B cell (primary cell): Measurements from ENCODE around the gene LCE3C. TPM values are rescaled to one million over a fixed set of nuclear protein-coding genes. Genes with fewer than 3 reads are reported as not detected.
"Not testable (repeated sequence)": the region's sequence is repeated elsewhere in the genome, so short reads cannot be mapped to it uniquely, and the experiment has no call there.

ENCODE experiments used
- ATAC-seq: fragments of 200-7000 bp; cut with Tn5 transposase; one replicate; pipeline ENCODE4 v1.10.0; 2021; ENCODE audit warnings: low read depth, mild to moderate bottlenecking, moderate number of reproducible peaks, moderate library complexity
- CTCF ChIA-PET: fragments of 350-600 bp; sonication (Branson Sonifier 250); formaldehyde crosslinking; loops from one replicate; lab custom pipeline; 2021; ENCODE audit warnings: antibody characterized with exemption, inconsistent platforms; lab: Charles Lee
- POLR2A ChIA-PET: fragments of 350-600 bp; sonication (Branson Sonifier 250); formaldehyde crosslinking; loops from one replicate; lab custom pipeline; 2021; ENCODE audit warnings: antibody characterized with exemption; lab: Charles Lee
- DNase-seq: peaks from one replicate; pipeline ENCODE4 v3.0.0; 2013
- H2AFZ ChIP-seq: 2 replicates; pipeline ENCODE4 v1.6.1; 2012; ENCODE audit warnings: mild to moderate bottlenecking, low read depth, low read length; ENCODE audit not compliant: insufficient read depth, poor library complexity, severe bottlenecking
- H3K27ac ChIP-seq, 2 donors: 1 replicate in 1 of 2; 2 replicates in 1 of 2; pipeline ENCODE4 v1.5.1; 2012 to 2013; ENCODE audit warnings: low read length in 2 of 2, mild to moderate bottlenecking in 2 of 2, moderate library complexity in 1 of 2
- H3K27me3 ChIP-seq, 4 experiments: fragments of 200-600 bp in 1 of 4; sonication (generic) in 1 of 4; replicated peaks in 1 of 4; 1 replicate in 2 of 4; 2 replicates in 2 of 4; pipeline versions ENCODE4 v1.6.1 to v1.7.0; 2013 to 2016; ENCODE audit warnings: low read length in 3 of 4, mild to moderate bottlenecking in 2 of 4, mixed read lengths in 1 of 4, moderate library complexity in 1 of 4; ENCODE audit not compliant: insufficient read depth in 4 of 4, control insufficient read depth in 3 of 4; ENCODE audit errors: control extremely low read depth in 1 of 4
- H3K36me3 ChIP-seq, 2 experiments: replicated peaks in 1 of 2; 1 replicate in 1 of 2; 2 replicates in 1 of 2; pipeline versions ENCODE4 v1.6.1 to v1.7.1; 2013; ENCODE audit warnings: low read length in 1 of 2; ENCODE audit not compliant: insufficient read depth in 2 of 2, control insufficient read depth in 1 of 2; ENCODE audit errors: control extremely low read depth in 1 of 2, extremely low read depth in 1 of 2
- H3K4me1 ChIP-seq, 2 donors: fragments of 200-600 bp in 1 of 2; sonication (generic) in 1 of 2; 1 replicate in 1 of 2; 2 replicates in 1 of 2; pipeline versions ENCODE4 v1.5.1 to v1.6.1; 2013 to 2017; ENCODE audit warnings: low read length in 2 of 2; ENCODE audit not compliant: control insufficient read depth in 2 of 2, insufficient read depth in 2 of 2
- H3K4me2 ChIP-seq: replicated peaks from 2 replicates; pipeline ENCODE3; 2012; ENCODE audit warnings: mild to moderate bottlenecking, low read depth, low read length; ENCODE audit not compliant: poor library complexity, severe bottlenecking
- H3K4me3 ChIP-seq, 5 experiments: fragments of 200-600 bp in 1 of 5; sonication (generic) in 1 of 5; 1 replicate in 3 of 5; 2 replicates in 2 of 5; pipeline versions ENCODE4 v1.5.1 to v1.7.0; 2011 to 2016; ENCODE audit warnings: low read length in 4 of 5, mild to moderate bottlenecking in 4 of 5, low read depth in 2 of 5, control low read depth in 1 of 5, moderate library complexity in 1 of 5; ENCODE audit not compliant: insufficient read depth in 1 of 5; ENCODE audit errors: control extremely low read depth in 1 of 5, extremely low read depth in 1 of 5
- H3K79me2 ChIP-seq: fragments of 200-600 bp; sonication (generic); one replicate; pipeline ENCODE4 v1.6.0; 2016; ENCODE audit warnings: low read length; ENCODE audit not compliant: control insufficient read depth, insufficient read depth
- H3K9ac ChIP-seq: fragments of 200-600 bp; sonication (generic); 2 replicates; pipeline ENCODE4 v1.6.1; 2017; ENCODE audit warnings: mild to moderate bottlenecking, low read length, moderate library complexity
- H3K9me3 ChIP-seq, 3 donors: one replicate each; pipeline versions ENCODE4 v1.6.1 to v1.7.1; 2013; ENCODE audit warnings: low read length in 2 of 3; ENCODE audit not compliant: control insufficient read depth in 2 of 3, insufficient read depth in 1 of 3; ENCODE audit errors: control extremely low read depth in 1 of 3
- H4K20me1 ChIP-seq: 2 replicates; pipeline ENCODE4 v1.6.0; 2012; ENCODE audit warnings: mild to moderate bottlenecking, low read length; ENCODE audit not compliant: insufficient read depth, control insufficient read depth, poor library complexity, severe bottlenecking
- H3K27ac Mint-ChIP-seq: one replicate; pipeline ENCODE4 v1.8.0; 2021; ENCODE audit warnings: mixed read lengths
- H3K27me3 Mint-ChIP-seq: one replicate; pipeline ENCODE4 v1.8.0; 2021; ENCODE audit warnings: mixed read lengths
- H3K4me1 Mint-ChIP-seq: one replicate; pipeline ENCODE4 v1.8.0; 2021; ENCODE audit warnings: mixed read lengths
- H3K4me3 Mint-ChIP-seq: one replicate; pipeline ENCODE4 v1.8.0; 2021; ENCODE audit warnings: mixed read lengths
- H3K9me3 Mint-ChIP-seq: one replicate; pipeline ENCODE4 v1.8.0; 2022; ENCODE audit warnings: mixed read lengths; ENCODE audit not compliant: insufficient read depth
- EZH2 ChIP-seq: IDR thresholded peaks from 2 replicates; pipeline ENCODE4 v1.6.1; 2012; ENCODE audit warnings: borderline replicate concordance, low read depth, mild to moderate bottlenecking, moderate library complexity, low read length; ENCODE audit not compliant: insufficient read depth, poor library complexity, severe bottlenecking
- WGBS: methylation state at CpG from one replicate; pipeline ENCODE4 v1.1.5; 2013; ENCODE audit warnings: missing lambda C conversion rate; ENCODE audit not compliant: insufficient coverage; 5-methylcytosine and 5-hydroxymethylcytosine counted together
- intact Hi-C: fragments of 100-400 bp; cut with micrococcal nuclease; formaldehyde crosslinking; loops from one replicate; pipeline ENCODE4 v1.10.0; 2022
- polyA plus RNA-seq: library from polyadenylated mRNA; depleted of rRNA; stranded (reverse); fragments of >200 nt; gene quantifications from 2 replicates; pipeline ENCODE4 v1.2.3, GENCODE V29; 2012
- total RNA-seq, 2 donors: library from RNA; stranded (reverse); fragments of 120-200 nt in 1 of 2; gene quantifications; 1 replicate in 1 of 2; 2 replicates in 1 of 2; pipeline versions ENCODE4 v1.2.3 to v1.2.4, GENCODE V29; 2013 to 2022
- TF ChIP-seq, protein P1 (sequence below): fragments of 200-600 bp; IDR thresholded peaks from one replicate; pipeline ENCODE4 v1.8.0; 2022; ENCODE audit warnings: antibody characterized with exemption, mild to moderate bottlenecking

The LCE3C gene
- total and polyA plus RNA-seq, 2 donors (not counting 1 experiment from before 2014, with no cell fraction given), result not detected

- intact Hi-C loops, result no loop called here
- CTCF ChIA-PET, result no interaction called here
- Mint-ChIP-seq H3K4me3 (no peak overlapping the region), H3K27me3 (peaks cover 33% of the 10 kb centered on the region), H3K9me3 (no peaks in the 10 kb centered on the region), H3K4me1 (no peaks in the 10 kb centered on the region), H3K27ac (no peak overlapping the region)
- TF ChIP-seq, protein P1, sequence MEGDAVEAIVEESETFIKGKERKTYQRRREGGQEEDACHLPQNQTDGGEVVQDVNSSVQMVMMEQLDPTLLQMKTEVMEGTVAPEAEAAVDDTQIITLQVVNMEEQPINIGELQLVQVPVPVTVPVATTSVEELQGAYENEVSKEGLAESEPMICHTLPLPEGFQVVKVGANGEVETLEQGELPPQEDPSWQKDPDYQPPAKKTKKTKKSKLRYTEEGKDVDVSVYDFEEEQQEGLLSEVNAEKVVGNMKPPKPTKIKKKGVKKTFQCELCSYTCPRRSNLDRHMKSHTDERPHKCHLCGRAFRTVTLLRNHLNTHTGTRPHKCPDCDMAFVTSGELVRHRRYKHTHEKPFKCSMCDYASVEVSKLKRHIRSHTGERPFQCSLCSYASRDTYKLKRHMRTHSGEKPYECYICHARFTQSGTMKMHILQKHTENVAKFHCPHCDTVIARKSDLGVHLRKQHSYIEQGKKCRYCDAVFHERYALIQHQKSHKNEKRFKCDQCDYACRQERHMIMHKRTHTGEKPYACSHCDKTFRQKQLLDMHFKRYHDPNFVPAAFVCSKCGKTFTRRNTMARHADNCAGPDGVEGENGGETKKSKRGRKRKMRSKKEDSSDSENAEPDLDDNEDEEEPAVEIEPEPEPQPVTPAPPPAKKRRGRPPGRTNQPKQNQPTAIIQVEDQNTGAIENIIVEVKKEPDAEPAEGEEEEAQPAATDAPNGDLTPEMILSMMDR, result no peak
- no peak for TF ChIP-seq EZH2
- peaks cover 0 to 1% (median 0%) of the 10 kb centered on the region in 3 donors for H3K9me3 ChIP-seq
- H3K9ac ChIP-seq, result no peak overlapping the region
- no peak overlapping the region for H3K4me2 ChIP-seq
- no peaks in the 10 kb centered on the region for H3K36me3 ChIP-seq
- H3K79me2 ChIP-seq, result no peaks in the 10 kb centered on the region
- no peaks in the 10 kb centered on the region for H3K4me1 ChIP-seq
- no peak overlapping the region for H3K4me3 ChIP-seq
- no peak overlapping the region for H3K27ac ChIP-seq
- DNase-seq (no peak), ATAC-seq (no peak)
- H4K20me1 ChIP-seq, result no peaks in the 10 kb centered on the region
- POLR2A ChIA-PET, result no interaction called here
- no peak overlapping the region for H2AFZ ChIP-seq
- H3K27me3 ChIP-seq, result no peaks in the 10 kb centered on the region
- 40% methylated on average over 1 of the region's 2 CpGs for WGBS
Observed at GRCh38 chr1:152577168-152577567, 22.9 kb upstream of the LCE3C start.

DNA sequence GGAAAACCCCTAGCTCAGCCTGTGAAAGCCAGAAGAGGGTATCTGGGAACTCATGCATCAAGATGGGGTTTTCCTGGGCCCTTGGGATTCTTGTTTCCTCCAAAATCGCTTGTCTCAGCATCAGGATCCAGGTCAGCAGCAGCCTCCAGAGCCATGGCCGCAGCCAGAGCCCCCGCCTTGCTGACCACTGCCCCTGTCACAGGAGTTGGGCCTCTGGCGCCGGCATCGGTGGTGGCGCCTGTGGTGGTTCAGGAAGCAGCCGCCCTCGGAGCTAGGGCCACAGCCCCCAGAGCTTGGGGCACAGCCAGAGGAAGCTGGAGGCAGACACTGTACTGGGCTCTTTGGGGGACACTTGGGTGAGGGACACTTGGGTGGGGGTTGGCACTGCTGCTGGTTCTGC is 20.5 kb upstream of the LCE3C start:
- H3K27me3 Mint-ChIP-seq, result peaks cover 16% of the 10 kb centered on the region
- H3K4me2 ChIP-seq, H2AFZ ChIP-seq, H3K9me3 Mint-ChIP-seq, ATAC-seq, H3K4me1 ChIP-seq, H3K4me3 ChIP-seq, H3K27ac ChIP-seq, H3K4me1 Mint-ChIP-seq, H3K9me3 ChIP-seq, intact Hi-C loops, H3K27ac Mint-ChIP-seq, H3K79me2 ChIP-seq, DNase-seq, POLR2A ChIA-PET, H3K4me3 Mint-ChIP-seq, H3K36me3 ChIP-seq, H3K9ac ChIP-seq, H3K27me3 ChIP-seq, CTCF ChIA-PET, H4K20me1 ChIP-seq: not testable (repeated sequence)
- WGBS, result 73% methylated on average over 3 of the region's 9 CpGs
